MM.1S (cell line): ENCODE measurements around the gene EFNA2.

Experiments
- DNase-seq: peaks from one replicate; pipeline ENCODE4 v3.0.0-alpha.2; 2015
- H2AFZ ChIP-seq: fragments of 300-600 bp; sonication (generic); 2 replicates; pipeline ENCODE4 v1.6.0; 2016; ENCODE audit warnings: antibody characterized with exemption, low read length
- H3F3A ChIP-seq: fragments of 300-600 bp; sonication (generic); 2 replicates; pipeline ENCODE4 v1.6.1; 2016; ENCODE audit warnings: mild to moderate bottlenecking, antibody characterized with exemption, low read length, moderate library complexity, mixed read lengths; ENCODE audit not compliant: insufficient read depth
- H3K27ac ChIP-seq: fragments of 300-600 bp; sonication (generic); 2 replicates; pipeline ENCODE4 v1.5.1; 2016; ENCODE audit warnings: mild to moderate bottlenecking, low read length
- H3K27me3 ChIP-seq: fragments of 300-600 bp; sonication (generic); replicated peaks from 2 replicates; pipeline ENCODE4 v1.6.0; 2016; ENCODE audit warnings: low read length; ENCODE audit not compliant: insufficient read depth
- H3K36me3 ChIP-seq: fragments of 300-600 bp; sonication (generic); replicated peaks from 2 replicates; pipeline ENCODE4 v1.6.1; 2016; ENCODE audit warnings: mild to moderate bottlenecking, low read length, mixed read lengths; ENCODE audit not compliant: insufficient read depth
- H3K4me1 ChIP-seq: fragments of 300-600 bp; sonication (generic); 2 replicates; pipeline ENCODE4 v1.6.1; 2016; ENCODE audit warnings: low read length, mixed read lengths
- H3K4me2 ChIP-seq: fragments of 300-600 bp; sonication (generic); 2 replicates; pipeline ENCODE4 v1.6.0; 2016; ENCODE audit warnings: low read depth, low read length
- H3K4me3 ChIP-seq: fragments of 300-600 bp; sonication (generic); 2 replicates; pipeline ENCODE4 v1.5.1; 2016; ENCODE audit warnings: low read length, mixed read lengths
- H3K79me2 ChIP-seq: fragments of 300-600 bp; sonication (generic); 2 replicates; pipeline ENCODE4 v1.6.1; 2016; ENCODE audit warnings: mixed run types, low read length, mixed read lengths
- H3K9ac ChIP-seq: fragments of 300-600 bp; sonication (generic); 2 replicates; pipeline ENCODE4 v1.6.1; 2016; ENCODE audit warnings: low read length, mixed read lengths
- H3K9me2 ChIP-seq: fragments of 300-600 bp; sonication (generic); replicated peaks from 2 replicates; pipeline ENCODE4 v1.6.1; 2016; ENCODE audit warnings: mild to moderate bottlenecking, low read length, mixed read lengths; ENCODE audit not compliant: insufficient read depth
- H3K9me3 ChIP-seq: fragments of 300-600 bp; sonication (generic); replicated peaks from 2 replicates; pipeline ENCODE4 v1.6.1; 2016; ENCODE audit warnings: mild to moderate bottlenecking, low read length, mixed read lengths; ENCODE audit not compliant: insufficient read depth
- H4K20me1 ChIP-seq: fragments of 300-600 bp; sonication (generic); 2 replicates; pipeline ENCODE4 v1.6.1; 2016; ENCODE audit warnings: mild to moderate bottlenecking, low read length, moderate library complexity, mixed read lengths; ENCODE audit not compliant: insufficient read depth
- CTCF ChIP-seq: fragments of 300-600 bp; sonication (generic); IDR thresholded peaks from 2 replicates; pipeline ENCODE4 v1.5.1; 2016; ENCODE audit warnings: antibody characterized with exemption, low read length, mixed read lengths
- EZH2 ChIP-seq: fragments of 300-600 bp; sonication (generic); optimal IDR thresholded peaks from 2 replicates; pipeline ENCODE3; 2017; ENCODE audit warnings: low read depth, mild to moderate bottlenecking, antibody characterized with exemption, low read length, mixed read lengths
- EZH2phosphoT487 ChIP-seq: fragments of 300-600 bp; sonication (generic); IDR thresholded peaks from 2 replicates; pipeline ENCODE4 v1.6.1; 2018; ENCODE audit warnings: antibody characterized with exemption, low read length

EFNA2 gene

GRCh38 chr19:1294688-1295087, 9.0 kb downstream of the EFNA2 start:
- H3K4me1 ChIP-seq, result no peaks in the 10 kb centered on the region
- no peak for DNase-seq
- H3K27ac ChIP-seq, result no peak overlapping the region
- H3K9ac ChIP-seq, result no peak overlapping the region
- TF ChIP-seq EZH2phosphoT487 (no peak), CTCF (no peak)
- no peaks in the 10 kb centered on the region for H4K20me1 ChIP-seq
- H3K36me3 ChIP-seq, result no peaks in the 10 kb centered on the region
- H3K27me3 ChIP-seq, result peaks cover 97% of the 10 kb centered on the region
- no peaks in the 10 kb centered on the region for H3F3A ChIP-seq
- no peaks in the 10 kb centered on the region for H3K79me2 ChIP-seq
- H3K4me3 ChIP-seq, result no peak overlapping the region
- no peak overlapping the region for H2AFZ ChIP-seq
- H3K4me2 ChIP-seq, result no peak overlapping the region
- no peaks in the 10 kb centered on the region for H3K9me3 ChIP-seq
- H3K9me2 ChIP-seq, result no peaks in the 10 kb centered on the region

GRCh38 chr19:1295169-1296012, 9.7 kb downstream of the EFNA2 start:
- Histone ChIP-seq H3K79me2 (no peaks in the 10 kb centered on the region), H3K27me3 (peaks cover 97% of the 10 kb centered on the region), H3K36me3 (no peaks in the 10 kb centered on the region), H3K27ac (no peak overlapping the region), H3K9me3 (no peaks in the 10 kb centered on the region), H3K4me2 (no peak overlapping the region), H3K4me1 (no peaks in the 10 kb centered on the region), H4K20me1 (no peaks in the 10 kb centered on the region), H3K9ac (no peak overlapping the region), H2AFZ (no peak overlapping the region), H3K4me3 (no peak overlapping the region), H3K9me2 (no peaks in the 10 kb centered on the region), H3F3A (no peaks in the 10 kb centered on the region)
- TF ChIP-seq CTCF (no peak), EZH2phosphoT487 (no peak)
- DNase-seq, result no peak

GRCh38 chr19:1296078-1296477, 10.4 kb downstream of the EFNA2 start:
- peaks cover 97% of the 10 kb centered on the region for H3K27me3 ChIP-seq

More at GRCh38 chr19:1296078-1296477, 10.4 kb downstream of the EFNA2 start:
- Histone ChIP-seq H3K9me3 (no peaks in the 10 kb centered on the region), H3K36me3 (no peaks in the 10 kb centered on the region), H3F3A (no peaks in the 10 kb centered on the region), H3K9me2 (no peaks in the 10 kb centered on the region), H3K4me2 (no peak overlapping the region), H3K4me3 (no peak overlapping the region), H3K4me1 (no peaks in the 10 kb centered on the region), H3K9ac (no peak overlapping the region), H3K27ac (no peak overlapping the region), H4K20me1 (no peaks in the 10 kb centered on the region), H3K79me2 (no peaks in the 10 kb centered on the region), H2AFZ (no peak overlapping the region)
- DNase-seq, result no peak
- no peak for TF ChIP-seq EZH2phosphoT487
- TF ChIP-seq CTCF, result no peak
- no peak for TF ChIP-seq EZH2
